ENCODE results near the gene CCDC89. TPM values are rescaled to one million over a fixed set of nuclear protein-coding genes. Genes with fewer than 3 reads are reported as not detected.
A peak's percentile ranks its signal among the peaks of the same experiment; 100 is the strongest.

The CCDC89 gene
- polyA plus RNA-seq (2011; rRNA removed) (0.05 and 0.07 TPM in 2 replicates), polyA plus RNA-seq (2017; fragmentation: RNase III; extraction: RNeasy Plus Mini Kit Qiagen cat#74134 plus additional on column Dnase treatment) (not detected in 3 replicates), polyA minus RNA-seq (2011; rRNA and poly(A)+ RNA removed) (0.29 and 0.33 TPM in 2 replicates)
- polyA plus RNA-seq (2012; cell fraction: cytosol; rRNA removed): 0.03 TPM in 2 replicates
- polyA plus RNA-seq (2012; cell fraction: nucleus; rRNA removed): 0.09 and 0.13 TPM in 2 replicates

DNA sequence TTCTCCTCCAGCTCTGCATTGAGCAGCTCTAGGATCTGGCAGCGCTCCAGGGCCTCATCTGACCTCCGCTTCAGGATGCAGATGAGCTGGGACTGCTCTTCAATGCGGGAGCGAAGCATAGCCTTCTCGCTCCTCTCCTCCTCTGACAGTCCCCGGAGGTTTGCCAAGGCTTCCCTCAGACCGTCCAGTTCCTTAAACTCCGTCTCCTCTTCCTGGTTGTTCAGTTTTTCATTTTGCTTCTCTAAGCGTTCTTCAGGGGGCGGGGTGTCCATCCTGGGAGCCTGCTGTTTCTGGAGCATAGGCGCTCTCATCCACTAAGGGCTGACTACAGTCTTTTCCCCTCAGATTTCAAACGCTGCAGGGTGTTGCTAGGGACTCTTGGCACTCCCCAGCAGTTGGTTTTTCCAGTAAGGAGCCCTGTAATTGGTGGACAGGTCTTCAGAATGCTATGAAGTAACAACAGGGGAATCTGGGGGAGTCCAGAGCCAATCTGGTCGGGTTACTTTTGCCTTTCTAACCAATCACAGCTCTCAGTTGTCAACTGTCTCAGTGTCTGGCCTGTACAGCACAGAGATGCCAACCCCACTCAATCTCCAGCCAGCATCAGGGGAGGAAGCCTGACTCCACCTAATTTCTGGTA lies at the start of gene CCDC89:
Gene CCDC89 (minus strand): TSS at position 376 of the 640 bp plus-strand sequence. CDS start 65 bp downstream, at position 311.
- H3K4me2 ChIP-seq: no peak within 1 kb of the TSS
- H3K27ac ChIP-seq: no peak within 1 kb of the TSS
- H3K9me3 ChIP-seq: no peaks in the 10 kb centered on the region
- POLR2A ChIA-PET: interaction anchor here (1.6 kb wide), 1 partner anchor 21 kb away, joined by 5 read pairs; the partner anchor contains the start of gene CREBZF
- ATAC-seq (peak in 1 of 2 experiments; percentile 64; a peak in 3 of 6 replicates), FAIRE-seq (no peak), DNase-seq (ENCODE audit: low read depth in 1 of 2, low spot score in 1 of 2) (peak in 1 of 2 experiments; percentile 12)
- CTCF ChIA-PET: interaction anchor here (0.7 to 2.6 kb wide), 3 partner anchors 10 to 169 kb away, joined by 4 to 12 read pairs (median 6); partner anchors contain the start of gene CCDC83
- WGBS (ENCODE audit: missing lambda C conversion rate): 85% methylated on average over 13 of the region's 13 CpGs
- H3K4me1 ChIP-seq: no peaks in the 10 kb centered on the region
- no peak within 1 kb of the TSS for H3K4me3 ChIP-seq
- TF ChIP-seq CBX2 (IDR thresholded peaks at IDR 0.05; ENCODE audit: borderline replicate concordance, low read depth) (no peak), SMC3 (IDR thresholded peaks at IDR 0.05) (no peak), MAX (IDR thresholded peaks at IDR 0.05) (no peak), SREBF2 (IDR thresholded peaks at IDR 0.05) (no peak), NFE2L2 (conservative IDR thresholded peaks at IDR 0.05; ENCODE audit: low read length) (no peak), RCOR1 (IDR thresholded peaks at IDR 0.05; ENCODE audit: low read depth, low read length) (no peak), HOXA7 (CRISPR knock-in tag; IDR thresholded peaks at IDR 0.05) (no peak), CBX8 (IDR thresholded peaks at IDR 0.05) (no peak), TFCP2L1 (CRISPR knock-in tag; IDR thresholded peaks at IDR 0.05) (no peak), HEYL (CRISPR knock-in tag; IDR thresholded peaks at IDR 0.05) (no peak), ESRRA (IDR thresholded peaks at IDR 0.05; ENCODE audit: borderline replicate concordance, low read length) (no peak), FOXS1 (CRISPR knock-in tag; IDR thresholded peaks at IDR 0.05) (no peak), ZC3H11A (IDR thresholded peaks at IDR 0.05) (no peak), HOXB13 (CRISPR knock-in tag; IDR thresholded peaks at IDR 0.05; ENCODE audit: low read depth) (no peak), ZFP36 (IDR thresholded peaks at IDR 0.05; ENCODE audit: borderline replicate concordance, partially characterized antibody) (no peak), POLR2AphosphoS2 (conservative IDR thresholded peaks at IDR 0.05; ENCODE audit: low read length) (no peak), RNF2 (IDR thresholded peaks at IDR 0.05; ENCODE audit: borderline replicate concordance, low read depth) (no peak), FOSB (CRISPR knock-in tag; IDR thresholded peaks at IDR 0.05) (no peak)
- TF ChIP-seq, protein P1, sequence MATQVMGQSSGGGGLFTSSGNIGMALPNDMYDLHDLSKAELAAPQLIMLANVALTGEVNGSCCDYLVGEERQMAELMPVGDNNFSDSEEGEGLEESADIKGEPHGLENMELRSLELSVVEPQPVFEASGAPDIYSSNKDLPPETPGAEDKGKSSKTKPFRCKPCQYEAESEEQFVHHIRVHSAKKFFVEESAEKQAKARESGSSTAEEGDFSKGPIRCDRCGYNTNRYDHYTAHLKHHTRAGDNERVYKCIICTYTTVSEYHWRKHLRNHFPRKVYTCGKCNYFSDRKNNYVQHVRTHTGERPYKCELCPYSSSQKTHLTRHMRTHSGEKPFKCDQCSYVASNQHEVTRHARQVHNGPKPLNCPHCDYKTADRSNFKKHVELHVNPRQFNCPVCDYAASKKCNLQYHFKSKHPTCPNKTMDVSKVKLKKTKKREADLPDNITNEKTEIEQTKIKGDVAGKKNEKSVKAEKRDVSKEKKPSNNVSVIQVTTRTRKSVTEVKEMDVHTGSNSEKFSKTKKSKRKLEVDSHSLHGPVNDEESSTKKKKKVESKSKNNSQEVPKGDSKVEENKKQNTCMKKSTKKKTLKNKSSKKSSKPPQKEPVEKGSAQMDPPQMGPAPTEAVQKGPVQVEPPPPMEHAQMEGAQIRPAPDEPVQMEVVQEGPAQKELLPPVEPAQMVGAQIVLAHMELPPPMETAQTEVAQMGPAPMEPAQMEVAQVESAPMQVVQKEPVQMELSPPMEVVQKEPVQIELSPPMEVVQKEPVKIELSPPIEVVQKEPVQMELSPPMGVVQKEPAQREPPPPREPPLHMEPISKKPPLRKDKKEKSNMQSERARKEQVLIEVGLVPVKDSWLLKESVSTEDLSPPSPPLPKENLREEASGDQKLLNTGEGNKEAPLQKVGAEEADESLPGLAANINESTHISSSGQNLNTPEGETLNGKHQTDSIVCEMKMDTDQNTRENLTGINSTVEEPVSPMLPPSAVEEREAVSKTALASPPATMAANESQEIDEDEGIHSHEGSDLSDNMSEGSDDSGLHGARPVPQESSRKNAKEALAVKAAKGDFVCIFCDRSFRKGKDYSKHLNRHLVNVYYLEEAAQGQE (IDR thresholded peaks at IDR 0.05): no peak
- TF ChIP-seq, protein P2, sequence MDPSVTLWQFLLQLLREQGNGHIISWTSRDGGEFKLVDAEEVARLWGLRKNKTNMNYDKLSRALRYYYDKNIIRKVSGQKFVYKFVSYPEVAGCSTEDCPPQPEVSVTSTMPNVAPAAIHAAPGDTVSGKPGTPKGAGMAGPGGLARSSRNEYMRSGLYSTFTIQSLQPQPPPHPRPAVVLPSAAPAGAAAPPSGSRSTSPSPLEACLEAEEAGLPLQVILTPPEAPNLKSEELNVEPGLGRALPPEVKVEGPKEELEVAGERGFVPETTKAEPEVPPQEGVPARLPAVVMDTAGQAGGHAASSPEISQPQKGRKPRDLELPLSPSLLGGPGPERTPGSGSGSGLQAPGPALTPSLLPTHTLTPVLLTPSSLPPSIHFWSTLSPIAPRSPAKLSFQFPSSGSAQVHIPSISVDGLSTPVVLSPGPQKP (IDR thresholded peaks at IDR 0.05; ENCODE audit: low read depth, low read length): no peak

DNA sequence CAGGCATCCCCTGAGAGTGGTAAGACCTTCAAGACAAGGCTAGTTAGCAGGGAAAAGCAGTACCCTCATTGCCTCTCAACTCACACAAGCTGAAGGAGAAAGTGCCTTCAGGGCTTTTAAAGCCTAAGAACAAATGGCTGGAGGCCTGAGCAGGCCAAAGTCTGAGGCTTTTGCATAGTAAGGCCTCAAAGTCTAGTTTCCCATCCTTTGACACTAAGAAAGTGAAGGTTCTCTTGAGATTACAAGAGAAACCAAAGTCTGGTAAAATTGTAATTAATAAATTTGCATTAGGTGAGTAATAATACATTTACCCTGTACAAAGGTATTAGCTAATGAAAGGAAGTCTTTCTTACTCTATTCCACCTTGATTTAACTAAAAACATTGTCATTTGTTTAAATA lies 47.0 kb upstream of the CCDC89 start:
- POLR2A ChIA-PET: no interaction called here
- no peaks in the 10 kb centered on the region for H3K9me3 ChIP-seq
- no peak for TF ChIP-seq CHD4 (IDR thresholded peaks at IDR 0.05; ENCODE audit: borderline replicate concordance)
- TF ChIP-seq HDAC2 (IDR thresholded peaks at IDR 0.05): no peak
- TF ChIP-seq ZNF302 (CRISPR knock-in tag; IDR thresholded peaks at IDR 0.05): no peak
- TF ChIP-seq BHLHE40 (IDR thresholded peaks at IDR 0.05; ENCODE audit: low read depth, low read length): no peak
- no peak for TF ChIP-seq FOSB (CRISPR knock-in tag; IDR thresholded peaks at IDR 0.05)
- no peak for TF ChIP-seq PHF8 (IDR thresholded peaks at IDR 0.05; ENCODE audit: borderline replicate concordance, low read depth)
- TF ChIP-seq BCL3 (IDR thresholded peaks at IDR 0.05): no peak
- TF ChIP-seq FOXS1 (CRISPR knock-in tag; IDR thresholded peaks at IDR 0.05): no peak
- TF ChIP-seq POLR2A (IDR thresholded peaks at IDR 0.05; ENCODE audit: low read length): no peak
- TF ChIP-seq JUNB (IDR thresholded peaks at IDR 0.05): no peak
- no peak for TF ChIP-seq RCOR1 (IDR thresholded peaks at IDR 0.05; ENCODE audit: low read depth, low read length)
- TF ChIP-seq, protein P2 (IDR thresholded peaks at IDR 0.05; ENCODE audit: low read depth, low read length): no peak
- TF ChIP-seq EHMT2 (IDR thresholded peaks at IDR 0.05; ENCODE audit: low read depth): no peak

More for the DNA sequence above, 47.0 kb upstream of the CCDC89 start:
- no peak for FAIRE-seq
- Histone ChIP-seq H3K4me3 (no peak overlapping the region), H3K27ac (no peak overlapping the region), H3K4me1 (no peaks in the 10 kb centered on the region), H3K4me2 (no peak overlapping the region)
- no peak for ATAC-seq
- CTCF ChIA-PET: interaction anchor here (0.8 kb wide), 1 partner anchor 21 kb away, joined by 3 read pairs; no protein-coding TSS in a partner anchor
- DNase-seq (ENCODE audit: low read depth in 1 of 2, low spot score in 1 of 2): no peak
